GM10266 (cell line): ENCODE results near the gene DUS2.
A peak's percentile ranks its signal among the peaks of the same experiment; 100 is the strongest.

Source experiments
- DNase-seq: peaks from one replicate; pipeline ENCODE4 v3.0.0; 2012; ENCODE audit errors: extremely low spot score
- CTCF ChIP-seq: IDR thresholded peaks from 2 replicates; pipeline ENCODE4 v1.5.1; 2012; ENCODE audit warnings: mild to moderate bottlenecking, low read depth; ENCODE audit not compliant: control insufficient read depth, insufficient read depth; ENCODE audit errors: missing control alignments

The DUS2 gene

GRCh38 chr16:68022728-68023537 lies at the start of gene DUS2, which contains the start of gene DDX28:
Gene DUS2 (plus strand): TSS chr16:68023284. CDS start chr16:68038024, 14,740 bp downstream.
Gene DDX28 (minus strand): TSS chr16:68023232. CDS start chr16:68023202, 30 bp downstream.
- DNase-seq: peak; percentile 90
- no peak for TF ChIP-seq CTCF

- no peak for DNase-seq
- TF ChIP-seq CTCF: no peak
These were observed 47.6 kb upstream of the DUS2 start for GRCh38 chr16:67975321-67976105.

- no peak for TF ChIP-seq CTCF
- DNase-seq: no peak
These were observed 46.9 kb upstream of the DUS2 start for GRCh38 chr16:67976205-67976604.

GRCh38 chr16:67977005-67977404 lies 46.1 kb upstream of the DUS2 start:
- no peak for DNase-seq
- no peak for TF ChIP-seq CTCF

GRCh38 chr16:67977469-67978227 lies 45.4 kb upstream of the DUS2 start:
- no peak for DNase-seq
- TF ChIP-seq CTCF: no peak

- peak; percentile 9 for TF ChIP-seq CTCF
- no peak for DNase-seq
These were observed 43.0 kb upstream of the DUS2 start, which contains the start of gene DPEP3 for GRCh38 chr16:67979955-67980678. Gene DPEP3 (minus strand): TSS chr16:67980499. CDS start chr16:67980380, 119 bp downstream.
